ENCODE data around the gene PLCL2. TPM values are rescaled to one million over a fixed set of nuclear protein-coding genes. Genes with fewer than 3 reads are reported as not detected.

The PLCL2 gene
- total and polyA plus RNA-seq, 2 donors (not counting 1 experiment from before 2014, with no cell fraction given), result 21.7 to 55.2 TPM

- DNase-seq (no peak), ATAC-seq (ENCODE audit: low read depth) (no peak)
- H3K27ac Mint-ChIP-seq, result no peak overlapping the region
- Histone ChIP-seq H2AFZ (ENCODE audit: insufficient read depth, low read depth, low read length, poor library complexity, severe bottlenecking) (no peak overlapping the region), H3K9me3 (ENCODE audit: control extremely low read depth in 1 of 3, control insufficient read depth in 2 of 3, insufficient read depth in 1 of 3, low read length in 2 of 3) (no peaks in the 10 kb centered on the region), H3K4me1 (ENCODE audit: control insufficient read depth in 2 of 2, insufficient read depth in 2 of 2, low read length in 2 of 2) (no peaks in the 10 kb centered on the region), H3K79me2 (ENCODE audit: control insufficient read depth, insufficient read depth, low read length) (peaks cover 45% of the 10 kb centered on the region), H3K27ac (ENCODE audit: low read length in 2 of 2) (no peak overlapping the region), H3K9ac (ENCODE audit: low read length) (no peak overlapping the region), H4K20me1 (ENCODE audit: control insufficient read depth, insufficient read depth, low read length, poor library complexity, severe bottlenecking) (peaks cover 58% of the 10 kb centered on the region), H3K36me3 (replicated peaks in 1 of 2; ENCODE audit: control extremely low read depth in 1 of 2, control insufficient read depth in 1 of 2, extremely low read depth in 1 of 2, insufficient read depth in 2 of 2, low read length in 1 of 2) (peaks cover 20 to 69% of the 10 kb centered on the region in 2 experiments), H3K4me2 (replicated peaks; ENCODE audit: low read depth, low read length, poor library complexity, severe bottlenecking) (no peak overlapping the region), H3K4me3 (ENCODE audit: control extremely low read depth in 1 of 5, extremely low read depth in 1 of 5, insufficient read depth in 1 of 5, low read depth in 2 of 5, low read length in 4 of 5) (no peak overlapping the region), H3K27me3 (replicated peaks in 1 of 4; ENCODE audit: control extremely low read depth in 1 of 4, control insufficient read depth in 3 of 4, insufficient read depth in 4 of 4, low read length in 3 of 4) (no peaks in the 10 kb centered on the region)
- peaks cover 23% of the 10 kb centered on the region for H3K4me1 Mint-ChIP-seq
- TF ChIP-seq CTCF (IDR thresholded peaks at IDR 0.05) (no peak), EZH2 (IDR thresholded peaks at IDR 0.05; ENCODE audit: borderline replicate concordance, insufficient read depth, low read depth, low read length, poor library complexity, severe bottlenecking) (no peak)
- H3K27me3 Mint-ChIP-seq, result no peaks in the 10 kb centered on the region
- H3K4me3 Mint-ChIP-seq, result no peak overlapping the region
- intact Hi-C loops (cut with micrococcal nuclease), result no loop called here
- 94% methylated on average over 2 of the region's 2 CpGs for WGBS (ENCODE audit: insufficient coverage)
- CTCF ChIA-PET, result no interaction called here
- POLR2A ChIA-PET, result no interaction called here
- H3K9me3 Mint-ChIP-seq (ENCODE audit: insufficient read depth), result no peaks in the 10 kb centered on the region
Observed at GRCh38 chr3:17013050-17013449, 128.3 kb downstream of the PLCL2 start.

GRCh38 chr3:17013571-17013970 lies 128.8 kb downstream of the PLCL2 start:
- H3K27me3 ChIP-seq (replicated peaks in 1 of 4; ENCODE audit: control extremely low read depth in 1 of 4, control insufficient read depth in 3 of 4, insufficient read depth in 4 of 4, low read length in 3 of 4), result no peaks in the 10 kb centered on the region
- H2AFZ ChIP-seq (ENCODE audit: insufficient read depth, low read depth, low read length, poor library complexity, severe bottlenecking), result no peak overlapping the region
- peaks cover 57% of the 10 kb centered on the region for H4K20me1 ChIP-seq (ENCODE audit: control insufficient read depth, insufficient read depth, low read length, poor library complexity, severe bottlenecking)
- no peak overlapping the region for H3K27ac Mint-ChIP-seq
- no peak overlapping the region for H3K4me2 ChIP-seq (replicated peaks; ENCODE audit: low read depth, low read length, poor library complexity, severe bottlenecking)
- H3K9me3 Mint-ChIP-seq (ENCODE audit: insufficient read depth), result no peaks in the 10 kb centered on the region
- ATAC-seq (ENCODE audit: low read depth) (no peak), DNase-seq (no peak)
- no peaks in the 10 kb centered on the region for H3K9me3 ChIP-seq (ENCODE audit: control extremely low read depth in 1 of 3, control insufficient read depth in 2 of 3, insufficient read depth in 1 of 3, low read length in 2 of 3)
- no peak for TF ChIP-seq CTCF (IDR thresholded peaks at IDR 0.05)
- TF ChIP-seq EZH2 (IDR thresholded peaks at IDR 0.05; ENCODE audit: borderline replicate concordance, insufficient read depth, low read depth, low read length, poor library complexity, severe bottlenecking), result no peak
- intact Hi-C loops (cut with micrococcal nuclease), result no loop called here
- H3K36me3 ChIP-seq (replicated peaks in 1 of 2; ENCODE audit: control extremely low read depth in 1 of 2, control insufficient read depth in 1 of 2, extremely low read depth in 1 of 2, insufficient read depth in 2 of 2, low read length in 1 of 2), result peaks cover 20 to 69% of the 10 kb centered on the region in 2 experiments
- WGBS (ENCODE audit: insufficient coverage), result 61% methylated on average over 2 of the region's 4 CpGs
- H3K79me2 ChIP-seq (ENCODE audit: control insufficient read depth, insufficient read depth, low read length), result peaks cover 44% of the 10 kb centered on the region
- no peak overlapping the region for H3K9ac ChIP-seq (ENCODE audit: low read length)
- H3K4me1 Mint-ChIP-seq, result peaks cover 20% of the 10 kb centered on the region
- no peak overlapping the region for H3K4me3 ChIP-seq (ENCODE audit: control extremely low read depth in 1 of 5, extremely low read depth in 1 of 5, insufficient read depth in 1 of 5, low read depth in 2 of 5, low read length in 4 of 5)
- CTCF ChIA-PET, result no interaction called here
- H3K4me3 Mint-ChIP-seq, result no peak overlapping the region
- no peaks in the 10 kb centered on the region for H3K27me3 Mint-ChIP-seq
- H3K27ac ChIP-seq (ENCODE audit: low read length in 2 of 2), result no peak overlapping the region
- POLR2A ChIA-PET, result no interaction called here
- H3K4me1 ChIP-seq (ENCODE audit: control insufficient read depth in 2 of 2, insufficient read depth in 2 of 2, low read length in 2 of 2), result no peaks in the 10 kb centered on the region

All from B cell (primary cell).